ENCODE data around the gene FUCA1. TPM values are rescaled to one million over a fixed set of nuclear protein-coding genes. Genes with fewer than 3 reads are reported as not detected.
"Not testable (repeated sequence)": the region's sequence is repeated elsewhere in the genome, so short reads cannot be mapped to it uniquely, and the experiment has no call there.

The FUCA1 gene
- total RNA-seq, 1 donor from 2014 or later = 12.6 TPM

GRCh38 chr1:23854568-23854967 lies 13.5 kb downstream of the FUCA1 start:
- Histone ChIP-seq H3K4me2 (no peak overlapping the region), H2AFZ (replicated peaks) (no peak overlapping the region), H3K79me2 (ENCODE audit: low read depth) (no peaks in the 10 kb centered on the region), H3K27me3 (no peaks in the 10 kb centered on the region), H3K4me3 (no peak overlapping the region), H3K27ac (no peak overlapping the region), H3K36me3 (no peaks in the 10 kb centered on the region), H4K20me1 (ENCODE audit: low read depth) (no peaks in the 10 kb centered on the region), H3K9me3 (ENCODE audit: low read depth) (no peaks in the 10 kb centered on the region), H3K9ac (no peak overlapping the region), H3K4me1 (no peaks in the 10 kb centered on the region), H3F3A (ENCODE audit: low read depth) (no peaks in the 10 kb centered on the region)
- Mint-ChIP-seq H3K27ac (no peak overlapping the region), H3K4me3 (no peak overlapping the region), H3K9me3 (peaks cover 9% of the 10 kb centered on the region), H3K4me1 (no peaks in the 10 kb centered on the region), H3K27me3 (ENCODE audit: insufficient read depth, low read depth) (peaks cover 2% of the 10 kb centered on the region), H3K36me3 (peaks cover 12% of the 10 kb centered on the region)
- DNase-seq (ENCODE audit: low spot score) = peak; percentile 11
- TF ChIP-seq EZH2phosphoT487 (IDR thresholded peaks at IDR 0.05) = no peak
- no peak for TF ChIP-seq CTCF (IDR thresholded peaks at IDR 0.05)
- TF ChIP-seq EZH2 (IDR thresholded peaks at IDR 0.05) = no peak

GRCh38 chr1:23853124-23853523 lies 15.0 kb downstream of the FUCA1 start:
- H3K36me3 Mint-ChIP-seq = peaks cover 12% of the 10 kb centered on the region
- not testable (repeated sequence) for H3K9me3 Mint-ChIP-seq; H3K9ac ChIP-seq; H3K4me1 Mint-ChIP-seq; H3K79me2 ChIP-seq (ENCODE audit: low read depth); H3F3A ChIP-seq (ENCODE audit: low read depth); H3K4me3 Mint-ChIP-seq; H3K27ac Mint-ChIP-seq; H3K36me3 ChIP-seq; H2AFZ ChIP-seq (replicated peaks); H3K4me2 ChIP-seq; H3K27me3 ChIP-seq; H3K27ac ChIP-seq; H3K27me3 Mint-ChIP-seq (ENCODE audit: insufficient read depth, low read depth); H4K20me1 ChIP-seq (ENCODE audit: low read depth); DNase-seq (ENCODE audit: low spot score); H3K4me3 ChIP-seq; H3K4me1 ChIP-seq; H3K9me3 ChIP-seq (ENCODE audit: low read depth)

DNA sequence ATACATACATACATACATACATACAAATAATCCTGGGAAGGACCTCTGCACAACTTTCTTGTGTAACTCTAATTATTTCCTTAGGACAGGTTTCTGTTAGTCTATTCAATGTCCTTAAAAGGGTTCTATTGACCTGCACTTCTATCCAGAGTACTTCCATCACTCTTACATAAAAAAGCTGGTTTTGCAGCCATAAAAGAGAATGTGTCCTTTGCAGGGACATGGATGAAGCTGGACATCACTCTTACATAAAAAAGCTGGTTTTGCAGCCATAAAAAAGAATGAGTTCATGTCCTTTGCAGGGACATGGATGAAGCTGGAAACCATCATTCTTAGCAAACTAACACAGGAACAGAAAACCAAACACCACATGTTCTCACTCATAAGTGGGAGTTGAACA lies 16.7 kb downstream of the FUCA1 start:
- not testable (repeated sequence) for H3K4me1 Mint-ChIP-seq; H3K9ac ChIP-seq; DNase-seq (ENCODE audit: low spot score); H3K27ac ChIP-seq; H3K9me3 ChIP-seq (ENCODE audit: low read depth); H3K4me3 Mint-ChIP-seq; H2AFZ ChIP-seq (replicated peaks); H3K27me3 ChIP-seq; H3K4me3 ChIP-seq; H3K4me2 ChIP-seq; H3K4me1 ChIP-seq; H3F3A ChIP-seq (ENCODE audit: low read depth); H3K36me3 ChIP-seq; H3K27me3 Mint-ChIP-seq (ENCODE audit: insufficient read depth, low read depth); H3K36me3 Mint-ChIP-seq; H3K27ac Mint-ChIP-seq; H3K9me3 Mint-ChIP-seq; H3K79me2 ChIP-seq (ENCODE audit: low read depth); H4K20me1 ChIP-seq (ENCODE audit: low read depth)

- Histone ChIP-seq H3F3A (ENCODE audit: low read depth) (no peaks in the 10 kb centered on the region), H3K27me3 (no peaks in the 10 kb centered on the region), H3K4me2 (no peak overlapping the region), H3K36me3 (no peaks in the 10 kb centered on the region), H3K4me3 (no peak overlapping the region), H3K79me2 (ENCODE audit: low read depth) (no peaks in the 10 kb centered on the region), H2AFZ (replicated peaks) (no peak overlapping the region), H3K27ac (no peak overlapping the region), H3K4me1 (no peaks in the 10 kb centered on the region), H3K9ac (no peak overlapping the region), H4K20me1 (ENCODE audit: low read depth) (no peaks in the 10 kb centered on the region), H3K9me3 (ENCODE audit: low read depth) (no peaks in the 10 kb centered on the region)
- no peaks in the 10 kb centered on the region for H3K4me1 Mint-ChIP-seq
- peaks cover 7% of the 10 kb centered on the region for H3K9me3 Mint-ChIP-seq
- no peak overlapping the region for H3K4me3 Mint-ChIP-seq
- peaks cover 6% of the 10 kb centered on the region for H3K36me3 Mint-ChIP-seq
- DNase-seq (ENCODE audit: low spot score) = no peak
- H3K27me3 Mint-ChIP-seq (ENCODE audit: insufficient read depth, low read depth) = peaks cover 3% of the 10 kb centered on the region
- TF ChIP-seq EZH2phosphoT487 (IDR thresholded peaks at IDR 0.05) = no peak
- no peak for TF ChIP-seq CTCF (IDR thresholded peaks at IDR 0.05)
- TF ChIP-seq EZH2 (IDR thresholded peaks at IDR 0.05) = no peak
- H3K27ac Mint-ChIP-seq = no peak overlapping the region
Measured at GRCh38 chr1:23848673-23849616, 19.1 kb downstream of the FUCA1 start.

DNA sequence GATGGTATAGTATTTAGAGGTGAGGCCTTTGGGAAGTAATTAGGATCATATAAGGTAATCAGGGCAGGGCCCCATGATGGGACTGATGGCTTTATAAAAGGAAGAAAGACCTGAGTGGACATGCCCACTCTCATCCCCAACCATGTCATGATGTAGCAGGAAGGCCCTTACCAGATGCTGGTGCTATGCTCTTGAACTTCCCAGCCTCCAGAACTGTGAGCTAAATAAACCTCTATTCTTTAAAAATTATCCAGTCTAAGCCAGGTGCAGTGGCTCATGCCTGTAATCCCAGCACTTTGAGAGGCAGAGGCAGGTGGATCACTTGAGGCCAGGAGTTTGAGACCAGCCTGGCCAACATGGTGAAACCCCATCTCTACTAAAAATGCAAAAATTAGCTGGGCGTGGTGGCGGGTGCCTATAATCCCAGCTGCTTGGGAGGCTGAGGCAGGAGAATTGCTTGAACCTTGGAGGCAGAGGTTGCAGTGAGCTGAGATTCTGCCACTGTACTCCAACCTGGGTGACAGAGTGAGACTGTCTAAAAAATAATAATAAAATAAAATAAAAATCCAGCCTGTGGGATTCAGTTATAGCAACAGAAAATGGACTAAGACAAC lies 20.5 kb downstream of the FUCA1 start:
- H3K36me3 Mint-ChIP-seq; H3K9me3 ChIP-seq (ENCODE audit: low read depth); H3K4me2 ChIP-seq; H3K27ac Mint-ChIP-seq; H3F3A ChIP-seq (ENCODE audit: low read depth); DNase-seq (ENCODE audit: low spot score); H2AFZ ChIP-seq (replicated peaks); H3K36me3 ChIP-seq; H3K4me1 ChIP-seq; H4K20me1 ChIP-seq (ENCODE audit: low read depth); H3K4me1 Mint-ChIP-seq; H3K27me3 ChIP-seq; H3K79me2 ChIP-seq (ENCODE audit: low read depth); H3K4me3 Mint-ChIP-seq; H3K9me3 Mint-ChIP-seq; H3K27me3 Mint-ChIP-seq (ENCODE audit: insufficient read depth, low read depth); H3K27ac ChIP-seq; H3K4me3 ChIP-seq; H3K9ac ChIP-seq: not testable (repeated sequence)

Data from neural progenitor cell (in vitro differentiated cells).